Keratinocyte (primary cell): ENCODE data around the gene ESRRG. TPM values are rescaled to one million over a fixed set of nuclear protein-coding genes. Genes with fewer than 3 reads are reported as not detected.

Source experiments
- DNase-seq: peaks from one replicate; pipeline ENCODE4 v3.0.0-alpha.2; 2011; ENCODE audit warnings: low read depth, missing footprints, low spot score
- FAIRE-seq: peaks from 2 replicates; lab custom pipeline; 2011; peaks lifted over from hg19 to GRCh38; lab: Jason Lieb, UNC
- H2AFZ ChIP-seq: 2 replicates; pipeline ENCODE4 v1.6.0; 2012; ENCODE audit warnings: low read length, control low read depth, inconsistent platforms; ENCODE audit not compliant: control insufficient read depth
- H3K27ac ChIP-seq: 2 replicates; pipeline ENCODE4 v1.5.1; 2011; ENCODE audit warnings: low read length; ENCODE audit not compliant: control insufficient read depth, insufficient read depth
- H3K27me3 ChIP-seq: 3 replicates; pipeline ENCODE4 v1.6.0; 2011; ENCODE audit warnings: low read length; ENCODE audit not compliant: control insufficient read depth, insufficient read depth; ENCODE audit errors: extremely low read depth
- H3K36me3 ChIP-seq, 2 experiments: 2 replicates in 1 of 2; 3 replicates in 1 of 2; pipeline ENCODE4 v1.5.1; 2011; ENCODE audit warnings: low read length in 2 of 2, mild to moderate bottlenecking in 1 of 2; ENCODE audit not compliant: control insufficient read depth in 2 of 2, insufficient read depth in 2 of 2; ENCODE audit errors: extremely low read depth in 1 of 2
- H3K4me1 ChIP-seq: 3 replicates; pipeline ENCODE4 v1.5.1; 2011; ENCODE audit warnings: low read length; ENCODE audit not compliant: control insufficient read depth, insufficient read depth; ENCODE audit errors: extremely low read depth
- H3K4me2 ChIP-seq: 3 replicates; pipeline ENCODE4 v1.6.0; 2011; ENCODE audit warnings: low read depth, low read length; ENCODE audit not compliant: control insufficient read depth, insufficient read depth; ENCODE audit errors: extremely low read depth
- H3K4me3 ChIP-seq, 3 experiments: fragments of 200-600 bp in 1 of 3; sonication (generic) in 1 of 3; 2 replicates in 2 of 3; 3 replicates in 1 of 3; pipeline ENCODE4 v1.5.1; 2011 to 2016; ENCODE audit warnings: low read length in 3 of 3, mild to moderate bottlenecking in 3 of 3, control low read depth in 2 of 3, inconsistent platforms in 1 of 3, low read depth in 1 of 3, mixed read lengths in 1 of 3, mixed run types in 1 of 3, moderate library complexity in 1 of 3; ENCODE audit not compliant: control insufficient read depth in 2 of 3, insufficient read depth in 2 of 3; ENCODE audit errors: extremely low read depth in 1 of 3
- H3K79me2 ChIP-seq: 2 replicates; pipeline ENCODE4 v1.6.0; 2012; ENCODE audit warnings: low read length; ENCODE audit not compliant: control insufficient read depth, insufficient read depth
- H3K9ac ChIP-seq: 3 replicates; pipeline ENCODE4 v1.6.0; 2011; ENCODE audit warnings: low read length; ENCODE audit not compliant: control insufficient read depth, insufficient read depth; ENCODE audit errors: extremely low read depth
- H3K9me1 ChIP-seq: 3 replicates; pipeline ENCODE4 v1.6.0; 2011; ENCODE audit warnings: low read length; ENCODE audit not compliant: control insufficient read depth, insufficient read depth; ENCODE audit errors: extremely low read depth
- H3K9me3 ChIP-seq: 2 replicates; pipeline ENCODE4 v1.5.1; 2012; ENCODE audit warnings: low read depth, low read length; ENCODE audit not compliant: control insufficient read depth
- H4K20me1 ChIP-seq: 3 replicates; pipeline ENCODE4 v1.6.0; 2011; ENCODE audit warnings: low read length; ENCODE audit not compliant: control insufficient read depth, insufficient read depth; ENCODE audit errors: extremely low read depth
- CTCF ChIP-seq, 3 experiments: IDR thresholded peaks in 1 of 3; conservative IDR thresholded peaks in 1 of 3; optimal IDR thresholded peaks in 1 of 3; 2 replicates in 2 of 3; 3 replicates in 1 of 3; pipeline versions ENCODE3 to v1.5.1; 2011; ENCODE audit warnings: low read length in 3 of 3, mild to moderate bottlenecking in 3 of 3, moderate library complexity in 2 of 3, control low read depth in 1 of 3, inconsistent platforms in 1 of 3; ENCODE audit not compliant: insufficient read depth in 2 of 3; ENCODE audit errors: extremely low read depth in 1 of 3
- EZH2 ChIP-seq: IDR thresholded peaks from one replicate; pipeline ENCODE4 v1.6.1; 2012; ENCODE audit warnings: inconsistent platforms, mild to moderate bottlenecking, low read length, moderate library complexity
- dilution Hi-C: fragments of 300-500 bp; cut with MboI; formaldehyde crosslinking; loops from one replicate; pipeline ENCODE4 v1.7.0; 2020; ENCODE audit warnings: low sequenced_read_pairs; ENCODE audit not compliant: extremely low pct_ligation_motif_present
- polyA plus RNA-seq, 5 experiments: library from polyadenylated mRNA; depleted of rRNA in 3 of 5; stranded (reverse) in 3 of 5; stranded (forward) in 1 of 5; unstranded in 1 of 5; fragments of >200 nt; gene quantifications; 1 replicate in 1 of 5; 2 replicates in 3 of 5; 3 replicates in 1 of 5; pipeline versions ENCODE4 v1.2.1 to v1.2.3, GENCODE V29; 2011 to 2012; ENCODE audit warnings: missing spikeins in 2 of 5, low read depth in 1 of 5, low replicate concordance in 1 of 5

ESRRG gene
- polyA plus RNA-seq, 1 donor (not counting 4 experiments of a cell fraction or from before 2014, with no cell fraction given), result 0.08 TPM

GRCh38 chr1:216750961-216751360 lies 27.7 kb upstream of the ESRRG start:
- Histone ChIP-seq H3K27ac (no peak overlapping the region), H3K9ac (no peak overlapping the region), H3K9me3 (no peaks in the 10 kb centered on the region), H2AFZ (no peak overlapping the region), H4K20me1 (no peaks in the 10 kb centered on the region), H3K4me1 (no peaks in the 10 kb centered on the region), H3K9me1 (no peaks in the 10 kb centered on the region), H3K36me3 (no peaks in the 10 kb centered on the region), H3K79me2 (no peaks in the 10 kb centered on the region), H3K4me2 (no peak overlapping the region), H3K27me3 (no peaks in the 10 kb centered on the region), H3K4me3 (no peak overlapping the region)
- FAIRE-seq (no peak), DNase-seq (no peak)
- dilution Hi-C loops, result no loop called here
- TF ChIP-seq EZH2 (no peak), CTCF (optimal IDR thresholded peaks at IDR 0.05 in 1 of 3, IDR thresholded peaks at IDR 0.05 in 1 of 3, conservative IDR thresholded peaks at IDR 0.05 in 1 of 3; ENCODE audit: extremely low read depth in 1 of 3, insufficient read depth in 2 of 3, low read length in 3 of 3) (no peak)

- Histone ChIP-seq H3K4me3 (no peak overlapping the region), H3K9me1 (no peaks in the 10 kb centered on the region), H3K4me1 (no peaks in the 10 kb centered on the region), H2AFZ (peak overlapping the region; percentile 62), H3K36me3 (no peaks in the 10 kb centered on the region), H3K9me3 (no peaks in the 10 kb centered on the region), H3K9ac (no peak overlapping the region), H3K4me2 (no peak overlapping the region), H3K27me3 (no peaks in the 10 kb centered on the region), H4K20me1 (no peaks in the 10 kb centered on the region), H3K27ac (no peak overlapping the region), H3K79me2 (no peaks in the 10 kb centered on the region)
- no peak for TF ChIP-seq EZH2
- TF ChIP-seq CTCF (optimal IDR thresholded peaks at IDR 0.05 in 1 of 3, IDR thresholded peaks at IDR 0.05 in 1 of 3, conservative IDR thresholded peaks at IDR 0.05 in 1 of 3; ENCODE audit: extremely low read depth in 1 of 3, insufficient read depth in 2 of 3, low read length in 3 of 3), result peak; percentile 75 to 85 (median 83)
- peak; percentile 95 for FAIRE-seq
- dilution Hi-C loops, result no loop called here
- DNase-seq, result no peak
Observed at GRCh38 chr1:216750031-216750627, 26.9 kb upstream of the ESRRG start.
